HL-60 (cell line): Measurements from ENCODE around the gene TMTC4.
A peak's percentile ranks its signal among the peaks of the same experiment; 100 is the strongest.

Experiments used
- DNase-seq, 2 experiments: peaks; one replicate each; pipeline ENCODE4 v3.0.0-alpha.2; 2010 to 2020; ENCODE audit warnings: low read depth in 1 of 2, low spot score in 1 of 2
- H3K27ac ChIP-seq: fragments of 250-450 bp; sonication (Bioruptor Pico); replicated peaks from 2 replicates; pipeline ENCODE4 v1.5.1; 2020; ENCODE audit warnings: mild to moderate bottlenecking, moderate library complexity
- H3K27me3 ChIP-seq: fragments of 250-450 bp; sonication (Bioruptor Pico); 2 replicates; pipeline ENCODE4 v1.5.1; 2021; ENCODE audit warnings: mild to moderate bottlenecking, moderate library complexity; ENCODE audit not compliant: insufficient read depth, poor library complexity, severe bottlenecking
- H3K4me3 ChIP-seq: replicated peaks from 2 replicates; pipeline ENCODE4 v1.5.1; 2011; ENCODE audit warnings: mild to moderate bottlenecking, control low read depth, low read length; ENCODE audit not compliant: insufficient read depth
- CTCF ChIP-seq: IDR thresholded peaks from one replicate; pipeline ENCODE4 v1.5.1; 2011; ENCODE audit warnings: low read length, control low read depth, inconsistent platforms; ENCODE audit not compliant: insufficient read depth
- GABPA ChIP-seq: IDR thresholded peaks from 2 replicates; pipeline ENCODE4 v1.6.1; 2012; ENCODE audit warnings: low read depth
- POLR2AphosphoS5 ChIP-seq: IDR thresholded peaks from 2 replicates; pipeline ENCODE4 v1.6.1; 2012; ENCODE audit warnings: low read depth
- REST ChIP-seq: IDR thresholded peaks from 2 replicates; pipeline ENCODE4 v1.6.1; 2012; ENCODE audit warnings: low read depth; ENCODE audit not compliant: insufficient replicate concordance
- SPI1 ChIP-seq: IDR thresholded peaks from 2 replicates; pipeline ENCODE4 v1.6.1; 2012; ENCODE audit warnings: low read depth, mild to moderate bottlenecking, borderline replicate concordance

The TMTC4 gene

GRCh38 chr13:100673376-100673712 is 1.3 kb downstream of the TMTC4 start:
- H3K4me3 ChIP-seq = peak overlapping the region; percentile 70
- no peak for DNase-seq
- H3K27me3 ChIP-seq = no peaks in the 10 kb centered on the region
- H3K27ac ChIP-seq = peak overlapping the region; percentile 56
- no peak for TF ChIP-seq POLR2AphosphoS5
- no peak for TF ChIP-seq SPI1
- TF ChIP-seq CTCF = no peak
- no peak for TF ChIP-seq GABPA

GRCh38 chr13:100671389-100672182 is 3.0 kb downstream of the TMTC4 start:
- no peaks in the 10 kb centered on the region for H3K27me3 ChIP-seq

GRCh38 chr13:100668408-100668807 is 6.2 kb downstream of the TMTC4 start:
- Histone ChIP-seq H3K4me3 (no peak overlapping the region), H3K27ac (no peak overlapping the region), H3K27me3 (no peaks in the 10 kb centered on the region)
- no peak for TF ChIP-seq CTCF
- TF ChIP-seq POLR2AphosphoS5 = no peak
- TF ChIP-seq SPI1 = no peak
- TF ChIP-seq GABPA = no peak
- no peak for TF ChIP-seq REST
- DNase-seq = no peak

More at GRCh38 chr13:100671389-100672182, 3.0 kb downstream of the TMTC4 start:
- TF ChIP-seq SPI1 = no peak
- TF ChIP-seq REST = no peak
- no peak for TF ChIP-seq GABPA
- TF ChIP-seq CTCF = no peak
- no peak for TF ChIP-seq POLR2AphosphoS5
- Histone ChIP-seq H3K27ac (no peak overlapping the region), H3K4me3 (no peak overlapping the region)
- DNase-seq = no peak
